ENCODE measurements around the gene FAM171A1. TPM values are rescaled to one million over a fixed set of nuclear protein-coding genes. Genes with fewer than 3 reads are reported as not detected.

FAM171A1 gene
- total RNA-seq, 4 donors from 2014 or later = 7.4 to 40.4 (median 21.6) TPM

DNA sequence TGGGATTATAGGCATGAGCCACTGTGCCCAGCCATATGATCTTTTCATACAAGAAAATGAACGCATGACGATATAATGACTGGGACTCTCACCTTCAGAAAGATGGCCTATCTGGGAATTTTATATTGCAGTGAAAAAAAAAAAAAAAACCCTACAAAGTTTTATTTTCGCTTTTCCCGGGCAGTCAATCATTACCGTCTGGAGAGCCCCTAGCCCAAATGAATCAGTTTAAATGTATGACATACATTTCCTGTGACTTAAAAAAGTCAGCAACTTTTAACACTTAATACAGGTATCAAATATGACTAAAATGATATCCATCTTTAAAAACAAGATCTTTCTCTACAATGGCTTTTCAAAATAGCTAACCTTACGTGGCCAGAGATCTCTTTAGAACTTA is 154.4 kb downstream of the FAM171A1 start:
- H3K27me3 ChIP-seq = no peaks in the 10 kb centered on the region
- no peaks in the 10 kb centered on the region for H3K36me3 ChIP-seq
- H3K4me3 ChIP-seq = no peak overlapping the region
- no peaks in the 10 kb centered on the region for H3K9me3 ChIP-seq
- TF ChIP-seq POLR2A (IDR thresholded peaks at IDR 0.05) = no peak
- TF ChIP-seq, protein P1, sequence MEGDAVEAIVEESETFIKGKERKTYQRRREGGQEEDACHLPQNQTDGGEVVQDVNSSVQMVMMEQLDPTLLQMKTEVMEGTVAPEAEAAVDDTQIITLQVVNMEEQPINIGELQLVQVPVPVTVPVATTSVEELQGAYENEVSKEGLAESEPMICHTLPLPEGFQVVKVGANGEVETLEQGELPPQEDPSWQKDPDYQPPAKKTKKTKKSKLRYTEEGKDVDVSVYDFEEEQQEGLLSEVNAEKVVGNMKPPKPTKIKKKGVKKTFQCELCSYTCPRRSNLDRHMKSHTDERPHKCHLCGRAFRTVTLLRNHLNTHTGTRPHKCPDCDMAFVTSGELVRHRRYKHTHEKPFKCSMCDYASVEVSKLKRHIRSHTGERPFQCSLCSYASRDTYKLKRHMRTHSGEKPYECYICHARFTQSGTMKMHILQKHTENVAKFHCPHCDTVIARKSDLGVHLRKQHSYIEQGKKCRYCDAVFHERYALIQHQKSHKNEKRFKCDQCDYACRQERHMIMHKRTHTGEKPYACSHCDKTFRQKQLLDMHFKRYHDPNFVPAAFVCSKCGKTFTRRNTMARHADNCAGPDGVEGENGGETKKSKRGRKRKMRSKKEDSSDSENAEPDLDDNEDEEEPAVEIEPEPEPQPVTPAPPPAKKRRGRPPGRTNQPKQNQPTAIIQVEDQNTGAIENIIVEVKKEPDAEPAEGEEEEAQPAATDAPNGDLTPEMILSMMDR (IDR thresholded peaks at IDR 0.05) = no peak
- H3K27ac ChIP-seq = no peak overlapping the region
- no peaks in the 10 kb centered on the region for H3K4me1 ChIP-seq
- no peak for DNase-seq
- intact Hi-C loops (cut with DNase I; ENCODE audit: low total_unique reads) = no loop called here

GRCh38 chr10:15214237-15214636 is 156.9 kb downstream of the FAM171A1 start:
- DNase-seq = no peak
- Histone ChIP-seq H3K27me3 (no peaks in the 10 kb centered on the region), H3K9me3 (no peaks in the 10 kb centered on the region), H3K4me3 (no peak overlapping the region), H3K36me3 (no peaks in the 10 kb centered on the region), H3K27ac (no peak overlapping the region), H3K4me1 (no peaks in the 10 kb centered on the region)
- TF ChIP-seq POLR2A (IDR thresholded peaks at IDR 0.05) = no peak
- TF ChIP-seq, protein P1 (IDR thresholded peaks at IDR 0.05) = no peak
- intact Hi-C loops (cut with DNase I; ENCODE audit: low total_unique reads) = loop anchor here (5.0 kb wide), 1 partner anchor 158 kb away; the partner anchor contains the start of gene FAM171A1

- no peak overlapping the region for H3K27ac ChIP-seq
- H3K36me3 ChIP-seq = no peaks in the 10 kb centered on the region
- intact Hi-C loops (cut with DNase I; ENCODE audit: low total_unique reads) = loop anchor here (5.0 kb wide), 1 partner anchor 159 kb away; the partner anchor contains the start of gene FAM171A1
- DNase-seq = no peak
- TF ChIP-seq, protein P1 (IDR thresholded peaks at IDR 0.05) = no peak
- no peak for TF ChIP-seq POLR2A (IDR thresholded peaks at IDR 0.05)
- H3K4me1 ChIP-seq = no peaks in the 10 kb centered on the region
- no peak overlapping the region for H3K4me3 ChIP-seq
- no peaks in the 10 kb centered on the region for H3K27me3 ChIP-seq
- no peaks in the 10 kb centered on the region for H3K9me3 ChIP-seq
Observed at GRCh38 chr10:15213461-15213861, 157.6 kb downstream of the FAM171A1 start.

DNA sequence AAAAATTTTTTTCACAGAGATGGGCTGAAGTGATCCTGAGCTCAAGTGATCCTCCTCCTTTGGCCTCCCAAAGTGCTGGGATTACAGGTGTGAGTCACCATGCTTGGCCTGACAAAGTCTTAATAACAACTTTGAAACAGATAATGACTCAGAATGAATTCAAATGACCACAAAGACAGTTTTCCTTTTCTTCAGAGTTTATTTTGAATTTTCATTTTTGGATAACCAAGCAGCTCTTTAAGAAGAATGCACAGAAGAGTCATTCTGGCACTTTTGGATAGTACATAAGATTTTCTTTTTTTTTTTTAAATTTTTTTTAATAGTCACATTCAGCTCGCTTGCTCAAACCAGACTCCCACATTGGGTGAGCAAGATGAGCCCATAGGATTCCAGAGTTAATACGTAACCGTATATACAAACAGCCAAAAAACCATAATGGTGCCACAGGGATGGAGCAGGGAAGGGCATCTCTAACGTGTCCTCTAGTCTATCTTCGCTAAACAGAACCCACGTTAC is 159.6 kb downstream of the FAM171A1 start:
- Histone ChIP-seq H3K36me3 (no peaks in the 10 kb centered on the region), H3K4me3 (no peak overlapping the region), H3K4me1 (no peaks in the 10 kb centered on the region), H3K27ac (no peak overlapping the region), H3K9me3 (no peaks in the 10 kb centered on the region), H3K27me3 (no peaks in the 10 kb centered on the region)
- TF ChIP-seq POLR2A (IDR thresholded peaks at IDR 0.05) = no peak
- TF ChIP-seq, protein P1 (IDR thresholded peaks at IDR 0.05) = no peak
- no peak for DNase-seq
- intact Hi-C loops (cut with DNase I; ENCODE audit: low total_unique reads) = loop anchor here (5.0 kb wide), 1 partner anchor 161 kb away; the partner anchor contains the start of gene FAM171A1

- Histone ChIP-seq H3K27ac (no peak overlapping the region), H3K4me3 (no peak overlapping the region), H3K4me1 (no peaks in the 10 kb centered on the region), H3K36me3 (no peaks in the 10 kb centered on the region), H3K9me3 (no peaks in the 10 kb centered on the region), H3K27me3 (no peaks in the 10 kb centered on the region)
- TF ChIP-seq, protein P1 (IDR thresholded peaks at IDR 0.05) = no peak
- no peak for TF ChIP-seq POLR2A (IDR thresholded peaks at IDR 0.05)
- intact Hi-C loops (cut with DNase I; ENCODE audit: low total_unique reads) = loop anchor here (5.0 kb wide), 1 partner anchor 162 kb away; the partner anchor contains the start of gene FAM171A1
- DNase-seq = no peak
Observed at GRCh38 chr10:15210521-15210920, 160.6 kb downstream of the FAM171A1 start.

Data from uterus (tissue), 4 donors.